HG02798 (cell line): ENCODE data around the gene PLCG2.

ENCODE experiments used
- ATAC-seq: cut with Tn5 transposase; IDR thresholded peaks from one replicate; pipeline ENCODE4 v1.9.1; 2021; ENCODE audit warnings: mild to moderate bottlenecking; ENCODE audit not compliant: unreplicated experiment, poor library complexity

Gene PLCG2

GRCh38 chr16:81813648-81814047 lies 34.6 kb downstream of the PLCG2 start:
- no peak for ATAC-seq

DNA sequence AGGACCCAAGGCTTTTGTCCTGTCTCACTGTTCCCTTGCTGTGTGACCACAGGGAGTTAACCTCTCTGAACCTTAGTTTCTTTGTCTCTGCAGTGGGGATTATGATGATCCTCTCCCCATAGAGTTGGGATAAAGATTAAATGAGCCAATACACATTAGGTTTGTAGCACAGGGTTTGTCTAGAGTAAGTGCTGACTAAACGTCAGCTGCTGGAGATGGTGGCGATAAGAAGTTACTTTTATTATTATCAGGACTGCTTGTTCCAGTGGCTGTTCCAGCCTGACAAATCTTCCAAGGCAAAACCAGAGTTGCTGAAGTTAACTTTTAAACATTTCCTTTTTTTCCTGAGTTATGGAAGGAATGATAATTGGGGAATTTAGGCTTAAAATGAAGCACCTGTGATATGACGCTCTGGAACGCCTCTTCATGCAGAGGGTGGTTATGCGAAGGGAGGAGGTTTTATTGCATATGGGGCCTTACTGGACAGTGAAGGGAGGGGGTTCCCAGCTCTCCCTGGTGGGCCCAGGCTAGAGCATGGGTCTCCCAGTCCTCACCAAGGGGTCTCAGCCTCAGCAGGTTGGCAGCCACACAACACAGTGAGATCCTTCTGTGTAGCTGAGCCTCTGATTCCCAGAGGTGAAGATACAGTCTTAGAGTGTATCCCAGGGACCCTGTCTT lies 35.8 kb downstream of the PLCG2 start:
- ATAC-seq: no peak

DNA sequence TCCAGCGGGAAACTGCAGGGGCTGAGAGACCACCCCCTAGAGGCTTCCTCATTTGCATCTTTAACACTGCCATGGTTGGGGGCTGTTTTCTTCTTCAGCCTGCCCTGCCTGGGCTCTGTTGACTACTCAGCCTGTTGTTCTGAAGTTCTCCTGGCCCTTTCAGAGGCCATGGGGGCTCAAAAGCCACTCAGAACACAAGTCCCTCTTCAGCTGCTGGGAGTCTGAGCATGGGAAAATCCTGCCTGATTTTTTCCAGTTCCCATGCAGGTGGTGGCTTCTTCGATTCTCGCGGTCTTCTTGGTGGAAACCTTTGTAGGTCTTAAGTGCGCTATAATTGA lies 36.3 kb downstream of the PLCG2 start:
- no peak for ATAC-seq

DNA sequence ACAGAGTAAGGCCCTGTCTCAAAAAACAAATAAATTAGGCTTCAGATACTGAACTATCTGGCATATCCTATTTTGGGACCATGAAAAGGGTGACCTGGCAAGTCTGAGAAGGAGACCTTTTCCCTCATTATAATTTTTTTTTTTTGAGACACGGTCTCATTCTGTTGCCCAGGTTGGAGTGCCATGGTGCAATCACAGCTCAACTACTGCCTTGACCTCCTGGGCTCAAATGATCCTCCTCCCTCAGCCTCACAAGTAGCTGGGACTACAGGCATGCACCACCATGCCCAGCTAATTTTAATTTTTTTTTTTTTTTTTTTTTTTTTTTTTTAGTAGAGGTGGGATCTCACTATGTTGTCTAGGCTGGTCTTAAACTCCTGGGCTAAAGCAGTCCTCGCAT lies 37.3 kb downstream of the PLCG2 start:
- ATAC-seq: no peak

- ATAC-seq: peak; percentile 30
Measured at GRCh38 chr16:81816793-81817210, 37.7 kb downstream of the PLCG2 start.

DNA sequence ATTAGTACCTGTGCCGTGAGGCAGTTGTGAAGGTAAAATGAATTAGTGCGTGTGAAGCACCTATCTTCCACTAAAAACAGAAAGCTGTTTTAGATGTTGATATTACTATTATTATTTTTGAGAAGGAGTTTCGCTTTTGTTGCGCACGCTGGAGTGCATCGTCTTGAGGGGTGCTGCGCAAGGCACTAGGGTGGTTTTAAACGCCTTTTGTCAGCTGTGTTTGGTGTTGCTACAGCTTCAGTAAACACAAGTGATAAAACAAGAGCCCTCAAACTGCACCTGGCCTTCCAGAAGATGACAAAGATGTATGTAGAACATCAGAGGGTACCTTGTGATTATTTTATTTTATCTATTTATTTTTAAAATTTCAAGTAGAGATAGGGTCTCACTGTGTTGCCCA lies 38.2 kb downstream of the PLCG2 start:
- ATAC-seq: peak; percentile 30

DNA sequence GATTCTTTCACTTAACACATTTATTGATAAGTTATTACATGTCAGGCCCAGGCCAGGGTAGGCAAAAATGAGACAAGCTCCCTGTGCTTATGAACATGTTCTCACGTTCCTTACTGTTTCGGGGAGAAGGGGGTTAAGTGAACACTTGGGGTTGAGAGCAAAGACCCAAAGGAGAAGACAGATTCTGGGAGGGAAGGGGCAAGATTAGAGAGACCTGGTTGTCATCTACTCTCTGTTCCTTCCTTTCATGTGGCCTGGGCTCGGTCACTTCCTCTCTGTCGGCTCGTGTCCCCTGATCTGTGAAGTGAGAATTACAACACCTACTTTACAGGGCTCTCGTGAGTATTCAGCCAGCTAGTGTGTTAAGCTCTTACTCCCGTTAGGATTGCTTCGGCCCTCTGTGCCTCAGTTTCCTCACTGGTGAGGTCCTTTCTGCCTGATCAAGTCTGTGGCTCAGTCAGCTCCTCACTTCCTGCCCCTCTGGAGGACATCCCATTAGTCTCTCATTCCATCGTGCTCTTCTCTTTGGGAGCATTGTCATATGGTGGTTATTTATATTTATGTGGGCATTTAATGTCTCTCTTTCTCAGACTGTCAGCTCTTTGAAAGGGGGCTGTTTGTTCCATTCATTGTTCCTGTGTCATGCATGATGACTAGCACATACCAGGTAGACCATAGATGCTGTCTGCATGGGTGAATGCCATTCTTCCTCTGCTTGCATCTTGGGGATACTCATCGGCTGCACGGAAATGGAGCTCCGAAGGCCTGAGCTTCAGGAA lies 38.9 kb downstream of the PLCG2 start:
- ATAC-seq: peak; percentile 26

GRCh38 chr16:81818568-81818896 lies 39.4 kb downstream of the PLCG2 start:
- ATAC-seq: no peak

- ATAC-seq: no peak
Measured at GRCh38 chr16:81818905-81819304, 39.8 kb downstream of the PLCG2 start.

DNA sequence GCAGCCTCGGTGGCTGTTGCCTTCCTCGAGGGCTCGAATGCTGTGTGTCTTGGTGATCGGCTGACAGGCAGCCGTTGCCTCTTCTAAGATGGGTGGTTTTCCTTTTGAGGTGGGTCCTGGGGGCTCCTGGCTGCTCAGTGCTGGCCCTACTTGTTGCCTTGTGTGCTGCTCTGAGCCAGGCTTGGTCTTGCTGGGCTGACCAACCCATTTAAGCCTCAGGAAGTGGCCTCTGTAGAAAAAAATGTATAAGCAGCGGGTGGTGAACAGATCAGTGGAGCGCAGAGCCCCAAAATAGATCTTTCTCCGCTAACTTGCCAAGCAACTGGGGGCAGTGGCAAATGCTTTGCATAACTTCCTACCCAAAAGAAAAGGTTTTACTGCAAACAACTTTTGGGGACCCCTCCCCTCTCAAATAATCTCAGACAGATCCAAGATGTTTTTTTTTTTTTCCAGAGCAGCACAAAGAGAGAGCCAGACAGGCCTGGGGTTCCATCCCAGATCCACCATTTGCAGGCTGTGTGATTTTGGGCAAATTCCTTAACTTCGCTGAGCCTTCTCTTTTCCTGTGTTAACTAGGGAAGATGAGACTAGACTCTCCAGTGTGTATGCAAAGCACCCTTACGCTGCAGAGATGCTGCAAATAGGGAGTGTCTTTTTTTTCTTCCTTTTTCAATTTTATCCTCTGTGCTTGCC lies 42.5 kb downstream of the PLCG2 start:
- ATAC-seq: peak; percentile 52

- ATAC-seq: peak; percentile 51
Measured at GRCh38 chr16:81823111-81823510, 44.0 kb downstream of the PLCG2 start.

GRCh38 chr16:81823734-81824133 lies 44.6 kb downstream of the PLCG2 start:
- ATAC-seq: no peak

DNA sequence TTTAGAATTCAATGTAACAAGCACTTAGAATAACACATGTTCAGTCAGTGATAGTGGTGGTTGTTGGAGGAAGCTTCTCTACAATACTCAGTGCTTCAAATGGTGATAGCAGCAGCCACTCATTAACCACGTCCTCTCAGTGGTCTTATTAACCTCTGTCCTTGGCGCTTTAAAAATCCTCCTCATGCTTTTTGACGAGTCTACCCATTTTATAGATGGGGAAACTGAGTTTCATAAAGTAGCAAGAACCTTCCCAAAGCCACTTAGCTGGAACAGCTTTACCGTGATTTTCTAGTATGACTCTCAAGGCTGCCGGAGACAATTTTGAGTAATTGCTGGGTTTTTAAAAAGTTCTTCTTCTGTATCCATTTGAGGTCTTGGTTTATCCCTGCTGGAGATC lies 47.4 kb downstream of the PLCG2 start:
- ATAC-seq: no peak

GRCh38 chr16:81830845-81831540 lies 51.9 kb downstream of the PLCG2 start:
- peak; percentile 8 for ATAC-seq

DNA sequence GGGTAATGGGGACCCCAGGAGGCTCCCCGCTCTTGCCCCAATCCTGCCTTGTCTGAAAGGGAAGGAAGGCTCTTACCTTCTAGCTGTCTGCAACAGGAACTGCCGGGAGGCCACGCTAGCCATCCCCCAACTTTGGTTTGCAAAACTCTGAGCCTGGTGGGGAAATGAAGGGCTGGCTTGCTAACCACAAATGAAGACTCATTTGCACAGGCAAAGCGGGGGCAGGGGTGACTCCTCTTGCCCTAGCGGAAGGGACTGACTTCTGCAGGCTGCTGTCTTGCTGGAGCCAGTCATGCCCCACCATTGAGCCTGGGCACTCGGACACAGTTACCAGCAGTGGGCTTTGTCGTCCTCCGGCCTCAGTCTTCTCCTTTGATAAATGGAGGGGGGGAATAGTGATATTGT lies 52.6 kb downstream of the PLCG2 start:
- ATAC-seq: peak; percentile 76

DNA sequence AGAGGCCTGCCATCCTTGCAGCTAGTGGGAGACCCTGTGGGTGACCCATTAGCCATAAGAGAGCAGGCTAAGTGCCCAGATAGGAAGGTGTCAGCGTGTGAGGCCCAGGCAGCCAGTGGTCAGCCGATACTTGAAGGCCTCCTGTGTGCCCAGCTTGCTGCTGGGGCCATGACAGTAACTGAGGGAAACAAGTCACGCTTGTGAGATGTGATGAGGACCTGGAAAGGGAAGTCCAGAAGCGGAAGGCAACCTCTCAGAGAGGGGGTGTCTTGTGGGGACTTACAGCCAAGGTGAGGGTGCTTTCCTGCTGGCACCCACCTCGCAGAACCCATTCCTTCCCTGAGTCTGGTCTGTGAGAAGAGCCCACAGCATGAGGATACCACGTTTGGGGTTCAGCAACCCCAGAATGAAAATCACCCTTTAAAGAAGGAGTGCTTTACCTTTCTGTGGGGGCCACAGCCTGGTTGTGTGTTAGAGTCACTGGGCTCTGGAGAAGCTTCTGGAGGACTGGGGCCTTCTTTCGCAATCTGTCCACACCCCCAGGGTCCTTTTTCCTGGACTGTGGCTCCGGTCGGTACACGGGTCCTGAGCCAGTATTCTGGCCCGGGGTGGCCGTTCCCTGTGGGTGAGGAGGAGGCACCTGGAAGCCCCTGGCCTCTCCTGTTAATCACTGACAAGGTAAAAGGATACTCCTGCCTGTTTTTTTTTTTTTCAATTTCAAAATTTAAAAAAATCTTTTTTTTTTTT lies 53.9 kb downstream of the PLCG2 start:
- no peak for ATAC-seq

DNA sequence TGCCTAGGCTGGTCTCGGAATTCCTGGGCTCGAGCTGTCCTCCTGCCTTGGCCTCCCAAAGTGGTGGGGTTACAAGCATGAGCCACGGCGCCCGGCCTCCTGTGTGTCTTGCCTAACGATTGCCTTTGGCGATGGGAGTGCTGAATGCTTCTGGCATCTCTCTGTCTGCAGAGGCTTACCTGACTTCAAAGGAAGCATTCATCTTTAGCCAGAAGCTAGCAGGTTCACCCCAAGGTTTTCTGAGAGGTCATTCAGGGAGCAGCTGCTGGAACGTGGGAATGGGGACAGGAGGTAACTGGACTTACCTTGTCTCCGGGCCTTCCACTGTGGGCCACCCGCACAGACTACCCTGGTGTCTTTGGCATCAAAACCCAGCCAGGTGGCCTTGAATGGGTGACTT lies 54.7 kb downstream of the PLCG2 start:
- ATAC-seq: no peak

DNA sequence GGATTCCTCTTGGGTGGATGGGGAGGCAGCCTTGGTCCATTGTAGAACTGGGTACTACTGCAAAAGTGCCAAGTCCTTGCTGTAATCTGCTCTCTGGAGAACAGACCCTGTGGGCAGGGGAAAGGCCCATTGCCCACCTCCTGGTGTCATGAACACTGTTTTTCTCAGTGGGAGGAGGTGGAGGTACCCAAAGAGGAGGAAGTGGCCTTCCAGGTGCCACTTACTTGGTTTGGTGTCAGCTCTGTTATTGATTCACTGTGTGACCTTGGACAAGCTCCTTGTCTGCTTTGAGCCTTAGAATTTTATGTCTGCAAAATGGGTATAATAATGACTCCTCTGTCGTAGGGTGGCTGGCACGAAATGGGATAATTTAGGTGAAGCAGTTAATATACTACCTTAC lies 55.8 kb downstream of the PLCG2 start:
- no peak for ATAC-seq

DNA sequence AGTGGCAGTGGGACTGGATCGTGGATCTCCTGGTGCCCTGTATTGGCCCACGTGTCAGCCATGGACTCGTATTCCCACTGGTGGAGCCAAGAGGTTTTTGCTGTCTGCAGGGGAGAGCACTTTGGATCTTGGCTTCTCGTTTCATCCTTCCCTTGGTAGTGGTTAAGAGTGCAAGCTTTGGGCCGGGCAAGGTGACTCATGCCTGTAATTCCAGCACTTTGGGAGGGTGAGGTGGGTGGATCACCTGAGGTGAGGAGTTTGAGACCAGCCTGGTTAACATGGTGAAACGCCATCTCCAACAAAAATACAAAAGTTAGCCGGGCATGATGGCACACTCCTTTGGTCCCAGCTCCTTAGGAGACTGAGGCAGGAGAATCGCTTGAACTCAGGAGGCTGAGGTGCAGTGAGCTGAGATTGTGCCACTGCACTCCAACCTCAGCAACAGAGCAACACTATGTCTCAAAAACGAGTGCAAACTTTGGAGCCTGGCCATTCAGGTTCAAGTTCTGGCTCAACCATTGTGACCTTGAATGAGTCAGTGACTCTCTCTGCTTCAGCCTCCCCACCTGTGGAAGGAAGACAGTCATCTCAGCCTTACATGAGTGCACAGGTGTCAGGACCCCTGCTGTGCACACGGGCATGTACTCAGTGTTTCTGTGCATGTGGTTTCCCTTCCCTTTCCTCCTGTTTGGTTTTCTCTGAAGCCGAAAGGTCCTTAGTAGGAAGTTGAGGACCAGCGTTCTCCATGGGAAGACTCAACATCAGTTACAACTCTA lies 57.4 kb downstream of the PLCG2 start:
- ATAC-seq: peak; percentile 65
